Measurements from ENCODE around the gene DYRK1A.

DYRK1A gene

GRCh38 chr21:37449302-37449937 lies 82.8 kb downstream of the DYRK1A start:
- DNase-seq (ENCODE audit: low read depth, low spot score): no peak

- DNase-seq (ENCODE audit: low read depth, low spot score): no peak
These were observed 83.9 kb downstream of the DYRK1A start for GRCh38 chr21:37450445-37450941.

- DNase-seq (ENCODE audit: low read depth, low spot score): no peak
These were observed 84.9 kb downstream of the DYRK1A start for GRCh38 chr21:37451446-37451845.

GRCh38 chr21:37452227-37452626 lies 85.7 kb downstream of the DYRK1A start:
- DNase-seq (ENCODE audit: low read depth, low spot score): no peak

- no peak for DNase-seq (ENCODE audit: low read depth, low spot score)
These were observed 86.8 kb downstream of the DYRK1A start for GRCh38 chr21:37453350-37453749.

- no peak for DNase-seq (ENCODE audit: low read depth, low spot score)
These were observed 88.4 kb downstream of the DYRK1A start for GRCh38 chr21:37454869-37455503.

GRCh38 chr21:37455504-37455911 lies 88.9 kb downstream of the DYRK1A start:
- DNase-seq (ENCODE audit: low read depth, low spot score): no peak

- no peak for DNase-seq (ENCODE audit: low read depth, low spot score)
These were observed 92.2 kb downstream of the DYRK1A start for GRCh38 chr21:37458669-37459276.

- DNase-seq (ENCODE audit: low read depth, low spot score): no peak
These were observed 93.0 kb downstream of the DYRK1A start for GRCh38 chr21:37459575-37459974.

GRCh38 chr21:37460196-37460595 lies 93.6 kb downstream of the DYRK1A start:
- DNase-seq (ENCODE audit: low read depth, low spot score): no peak

- no peak for DNase-seq (ENCODE audit: low read depth, low spot score)
These were observed 94.9 kb downstream of the DYRK1A start for GRCh38 chr21:37461479-37461878.

- DNase-seq (ENCODE audit: low read depth, low spot score): no peak
These were observed 95.7 kb downstream of the DYRK1A start for GRCh38 chr21:37462087-37462861.

GRCh38 chr21:37463083-37463801 lies 96.7 kb downstream of the DYRK1A start:
- no peak for DNase-seq (ENCODE audit: low read depth, low spot score)

- DNase-seq (ENCODE audit: low read depth, low spot score): no peak
These were observed 100.5 kb downstream of the DYRK1A start for GRCh38 chr21:37467082-37467481.

GRCh38 chr21:37468909-37469308 lies 102.3 kb downstream of the DYRK1A start:
- no peak for DNase-seq (ENCODE audit: low read depth, low spot score)

GRCh38 chr21:37469441-37469840 lies 102.9 kb downstream of the DYRK1A start:
- DNase-seq (ENCODE audit: low read depth, low spot score): no peak

- no peak for DNase-seq (ENCODE audit: low read depth, low spot score)
These were observed 106.0 kb downstream of the DYRK1A start for GRCh38 chr21:37472581-37472980.

GRCh38 chr21:37473491-37473890 lies 106.9 kb downstream of the DYRK1A start:
- no peak for DNase-seq (ENCODE audit: low read depth, low spot score)

GRCh38 chr21:37474342-37474741 lies 107.8 kb downstream of the DYRK1A start:
- no peak for DNase-seq (ENCODE audit: low read depth, low spot score)

- DNase-seq (ENCODE audit: low read depth, low spot score): no peak
These were observed 108.8 kb downstream of the DYRK1A start for GRCh38 chr21:37475186-37475868.

- no peak for DNase-seq (ENCODE audit: low read depth, low spot score)
These were observed 112.2 kb downstream of the DYRK1A start for GRCh38 chr21:37478794-37479193.
